ENCODE measurements around the gene ZNF609.

Gene ZNF609

GRCh38 chr15:64542091-64542490 is 81.7 kb downstream of the ZNF609 start:
- H3K4me3 ChIP-seq (ENCODE audit: low read depth, low read length): no peak overlapping the region
- H3K36me3 ChIP-seq (ENCODE audit: insufficient read depth, low read length): no peaks in the 10 kb centered on the region
- no peak overlapping the region for H3K27ac ChIP-seq (ENCODE audit: low read depth, low read length)

DNA sequence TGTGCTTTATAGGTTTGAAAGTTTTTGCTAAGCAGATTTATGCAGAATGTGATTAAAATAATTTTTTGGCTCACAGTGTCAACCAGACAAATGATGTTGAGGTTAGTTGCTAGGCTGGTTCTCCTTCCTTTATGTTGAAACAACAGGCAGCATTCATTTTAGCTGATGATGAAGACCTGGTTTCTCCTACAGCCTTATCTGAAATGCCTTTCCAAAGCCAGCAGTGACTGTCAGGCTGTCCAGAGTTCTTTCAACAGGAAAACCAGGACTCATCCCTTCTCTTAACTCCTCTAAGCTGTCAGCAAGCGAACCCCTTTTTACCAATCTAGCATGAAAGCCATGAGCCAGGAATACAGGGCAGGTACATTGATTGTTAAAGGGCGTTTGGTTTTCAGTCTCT is 84.1 kb downstream of the ZNF609 start:
- Histone ChIP-seq H3K27ac (ENCODE audit: low read depth, low read length) (no peak overlapping the region), H3K4me3 (ENCODE audit: low read depth, low read length) (no peak overlapping the region), H2AFZ (ENCODE audit: low read length, unreplicated experiment) (no peak overlapping the region), H3K27me3 (ENCODE audit: insufficient read depth, low read length) (no peaks in the 10 kb centered on the region), H3K79me2 (ENCODE audit: control insufficient read depth, insufficient read depth, low read length, unreplicated experiment) (peaks cover 49% of the 10 kb centered on the region), H3K36me3 (ENCODE audit: insufficient read depth, low read length) (peaks cover under 1% of the 10 kb centered on the region; the same call in 1 of the 2 replicates), H3K4me1 (ENCODE audit: control insufficient read depth, insufficient read depth, low read length, unreplicated experiment) (no peaks in the 10 kb centered on the region)

More at GRCh38 chr15:64542091-64542490, 81.7 kb downstream of the ZNF609 start:
- Histone ChIP-seq H3K27me3 (ENCODE audit: insufficient read depth, low read length) (no peaks in the 10 kb centered on the region), H3K4me1 (ENCODE audit: control insufficient read depth, insufficient read depth, low read length, unreplicated experiment) (no peaks in the 10 kb centered on the region), H2AFZ (ENCODE audit: low read length, unreplicated experiment) (no peak overlapping the region), H3K79me2 (ENCODE audit: control insufficient read depth, insufficient read depth, low read length, unreplicated experiment) (peaks cover 45% of the 10 kb centered on the region)

DNA sequence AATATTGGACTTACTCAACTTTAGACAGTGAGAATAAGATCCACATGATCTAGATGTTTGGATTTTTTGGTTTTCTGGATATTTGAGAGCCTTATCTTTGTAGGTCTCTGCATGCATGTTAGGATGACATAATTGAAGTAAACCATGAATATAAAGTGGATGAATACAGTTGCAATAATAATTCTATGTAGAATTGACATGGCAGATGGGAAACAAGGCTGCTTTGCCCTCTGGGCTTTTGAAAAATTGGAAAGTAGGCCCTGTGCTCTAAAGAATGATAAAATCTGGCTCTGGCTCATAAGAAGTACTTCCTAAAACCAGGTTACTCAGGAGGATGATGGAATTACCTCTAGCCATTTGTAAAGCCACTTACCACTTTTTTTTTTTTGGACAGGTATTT is 86.9 kb downstream of the ZNF609 start:
- Histone ChIP-seq H3K27me3 (ENCODE audit: insufficient read depth, low read length) (no peaks in the 10 kb centered on the region), H3K36me3 (ENCODE audit: insufficient read depth, low read length) (peaks cover 7% of the 10 kb centered on the region; the same call in 1 of the 2 replicates), H2AFZ (ENCODE audit: low read length, unreplicated experiment) (no peak overlapping the region), H3K4me1 (ENCODE audit: control insufficient read depth, insufficient read depth, low read length, unreplicated experiment) (no peaks in the 10 kb centered on the region), H3K27ac (ENCODE audit: low read depth, low read length) (no peak overlapping the region), H3K79me2 (ENCODE audit: control insufficient read depth, insufficient read depth, low read length, unreplicated experiment) (peaks cover 46% of the 10 kb centered on the region), H3K4me3 (ENCODE audit: low read depth, low read length) (no peak overlapping the region)

DNA sequence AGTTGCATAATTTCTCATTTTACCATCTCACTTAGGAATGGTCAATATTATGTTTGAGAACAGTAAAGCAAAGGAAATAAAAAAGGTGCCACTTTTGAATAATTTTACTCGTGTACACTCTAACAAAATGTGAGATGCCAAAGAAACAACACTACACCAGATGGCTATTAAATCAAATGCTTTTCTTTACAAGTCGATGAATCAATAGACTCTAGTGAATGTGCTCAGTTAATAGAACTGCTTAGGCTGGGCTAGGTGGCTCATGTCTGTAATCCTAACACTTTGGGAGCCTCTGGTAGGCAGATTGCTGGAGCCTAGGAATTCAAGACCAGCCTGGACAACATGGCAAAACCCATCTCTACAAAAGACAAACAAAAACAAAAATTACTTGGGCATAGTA is 87.9 kb downstream of the ZNF609 start:
- no peak overlapping the region for H3K27ac ChIP-seq (ENCODE audit: low read depth, low read length)
- H3K36me3 ChIP-seq (ENCODE audit: insufficient read depth, low read length): peaks cover 7% of the 10 kb centered on the region; the same call in 1 of the 2 replicates
- H3K4me3 ChIP-seq (ENCODE audit: low read depth, low read length): no peak overlapping the region
- peaks cover 48% of the 10 kb centered on the region for H3K79me2 ChIP-seq (ENCODE audit: control insufficient read depth, insufficient read depth, low read length, unreplicated experiment)
- H3K4me1 ChIP-seq (ENCODE audit: control insufficient read depth, insufficient read depth, low read length, unreplicated experiment): no peaks in the 10 kb centered on the region
- no peak overlapping the region for H2AFZ ChIP-seq (ENCODE audit: low read length, unreplicated experiment)
- H3K27me3 ChIP-seq (ENCODE audit: insufficient read depth, low read length): no peaks in the 10 kb centered on the region

DNA sequence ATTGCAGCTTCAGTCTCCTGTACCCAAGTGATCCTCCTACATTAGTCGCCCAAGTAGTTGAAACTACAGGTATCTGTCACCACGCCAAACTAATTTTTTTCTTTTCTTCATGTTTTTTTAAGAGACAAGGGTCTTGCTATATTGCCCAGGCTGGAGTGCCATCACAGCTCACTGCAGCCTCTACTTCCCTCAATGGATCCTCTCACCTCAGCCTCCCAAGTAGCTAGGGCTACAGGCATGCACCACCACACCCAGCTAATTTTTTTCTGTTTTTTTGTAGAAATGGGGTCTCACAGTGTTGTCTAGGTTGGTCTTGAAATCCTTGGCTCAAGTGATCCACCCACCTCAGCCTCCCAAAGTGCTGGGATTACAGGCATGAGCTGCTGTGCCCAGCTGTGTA is 89.5 kb downstream of the ZNF609 start:
- Histone ChIP-seq H3K27ac (ENCODE audit: low read depth, low read length) (no peak overlapping the region), H3K4me1 (ENCODE audit: control insufficient read depth, insufficient read depth, low read length, unreplicated experiment) (no peaks in the 10 kb centered on the region), H3K79me2 (ENCODE audit: control insufficient read depth, insufficient read depth, low read length, unreplicated experiment) (peaks cover 43% of the 10 kb centered on the region), H3K4me3 (ENCODE audit: low read depth, low read length) (no peak overlapping the region), H3K27me3 (ENCODE audit: insufficient read depth, low read length) (no peaks in the 10 kb centered on the region), H3K36me3 (ENCODE audit: insufficient read depth, low read length) (peaks cover 7% of the 10 kb centered on the region; the same call in 1 of the 2 replicates), H2AFZ (ENCODE audit: low read length, unreplicated experiment) (no peak overlapping the region)

DNA sequence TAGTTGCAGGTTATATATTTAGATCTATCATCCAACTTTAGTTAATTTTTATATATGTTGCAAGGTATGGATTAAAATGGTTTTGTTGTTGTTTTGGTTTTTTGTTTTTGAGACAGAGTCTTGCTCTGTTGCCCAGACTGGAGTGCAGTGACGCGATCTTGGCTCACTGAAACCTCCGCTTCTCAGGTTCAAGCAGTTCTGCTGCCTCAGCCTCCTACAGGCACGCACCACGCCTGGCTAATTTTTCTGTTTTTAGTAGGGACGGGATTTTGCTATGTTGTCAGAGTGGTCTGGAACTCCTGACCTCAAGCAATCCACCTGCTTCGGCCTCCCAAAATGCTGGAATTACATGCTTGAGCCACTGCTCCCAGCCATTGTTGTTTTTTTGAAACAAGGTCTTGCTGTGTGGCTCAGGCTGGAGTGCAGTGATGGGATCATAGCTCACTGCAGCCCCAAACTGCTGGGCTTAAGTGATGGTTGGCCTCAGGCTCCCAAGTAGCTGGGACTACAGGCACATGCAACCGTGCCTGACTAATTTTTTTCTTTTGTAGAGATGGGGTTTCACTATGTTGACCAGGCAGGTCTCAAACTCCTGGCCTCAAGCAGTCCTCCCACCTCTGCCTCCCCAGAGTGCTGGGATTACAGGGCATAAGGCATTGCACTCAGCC is 92.0 kb downstream of the ZNF609 start:
- Histone ChIP-seq H3K27ac (ENCODE audit: low read depth, low read length) (no peak overlapping the region), H3K27me3 (ENCODE audit: insufficient read depth, low read length) (no peaks in the 10 kb centered on the region), H3K36me3 (ENCODE audit: insufficient read depth, low read length) (peaks cover 7% of the 10 kb centered on the region; the same call in 1 of the 2 replicates), H3K4me3 (ENCODE audit: low read depth, low read length) (no peak overlapping the region), H3K4me1 (ENCODE audit: control insufficient read depth, insufficient read depth, low read length, unreplicated experiment) (no peaks in the 10 kb centered on the region), H3K79me2 (ENCODE audit: control insufficient read depth, insufficient read depth, low read length, unreplicated experiment) (peaks cover 34% of the 10 kb centered on the region), H2AFZ (ENCODE audit: low read length, unreplicated experiment) (no peak overlapping the region)

- Histone ChIP-seq H3K27me3 (ENCODE audit: insufficient read depth, low read length) (no peaks in the 10 kb centered on the region), H3K4me1 (ENCODE audit: control insufficient read depth, insufficient read depth, low read length, unreplicated experiment) (peaks cover 4% of the 10 kb centered on the region), H3K4me3 (ENCODE audit: low read depth, low read length) (no peak overlapping the region), H3K36me3 (ENCODE audit: insufficient read depth, low read length) (no peaks in the 10 kb centered on the region), H2AFZ (ENCODE audit: low read length, unreplicated experiment) (no peak overlapping the region), H3K79me2 (ENCODE audit: control insufficient read depth, insufficient read depth, low read length, unreplicated experiment) (peaks cover 40% of the 10 kb centered on the region), H3K27ac (ENCODE audit: low read depth, low read length) (no peak overlapping the region)
Observed at GRCh38 chr15:64558460-64559179, 98.2 kb downstream of the ZNF609 start.

GRCh38 chr15:64559243-64559642 is 98.9 kb downstream of the ZNF609 start:
- H2AFZ ChIP-seq (ENCODE audit: low read length, unreplicated experiment): no peak overlapping the region
- H3K4me3 ChIP-seq (ENCODE audit: low read depth, low read length): no peak overlapping the region
- peaks cover 41% of the 10 kb centered on the region for H3K79me2 ChIP-seq (ENCODE audit: control insufficient read depth, insufficient read depth, low read length, unreplicated experiment)
- no peaks in the 10 kb centered on the region for H3K27me3 ChIP-seq (ENCODE audit: insufficient read depth, low read length)
- no peak overlapping the region for H3K27ac ChIP-seq (ENCODE audit: low read depth, low read length)
- no peaks in the 10 kb centered on the region for H3K36me3 ChIP-seq (ENCODE audit: insufficient read depth, low read length)
- peaks cover 4% of the 10 kb centered on the region for H3K4me1 ChIP-seq (ENCODE audit: control insufficient read depth, insufficient read depth, low read length, unreplicated experiment)

DNA sequence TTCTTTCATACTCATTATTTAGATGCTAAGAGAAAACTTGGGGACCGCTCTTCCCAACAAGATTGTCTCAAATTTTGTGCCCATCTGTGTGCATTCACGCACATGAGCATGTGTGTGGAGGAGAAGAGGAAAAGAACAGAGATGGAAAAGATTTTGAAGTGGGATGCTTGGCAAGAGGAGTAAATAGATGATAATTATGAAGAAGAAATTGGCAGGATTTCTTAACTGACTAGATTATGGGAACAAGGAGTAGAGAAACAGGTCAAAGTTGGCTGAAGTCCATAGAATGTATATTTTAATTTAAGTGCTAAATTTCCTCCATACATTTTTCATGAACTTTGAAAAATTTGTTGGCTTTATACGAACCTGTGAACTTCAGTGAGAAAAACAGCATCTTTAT is 100.1 kb downstream of the ZNF609 start:
- Histone ChIP-seq H3K4me3 (ENCODE audit: low read depth, low read length) (no peak overlapping the region), H3K79me2 (ENCODE audit: control insufficient read depth, insufficient read depth, low read length, unreplicated experiment) (peaks cover 44% of the 10 kb centered on the region), H3K36me3 (ENCODE audit: insufficient read depth, low read length) (no peaks in the 10 kb centered on the region), H3K4me1 (ENCODE audit: control insufficient read depth, insufficient read depth, low read length, unreplicated experiment) (peaks cover 4% of the 10 kb centered on the region), H3K27me3 (ENCODE audit: insufficient read depth, low read length) (no peaks in the 10 kb centered on the region), H3K27ac (ENCODE audit: low read depth, low read length) (no peak overlapping the region), H2AFZ (ENCODE audit: low read length, unreplicated experiment) (no peak overlapping the region)

- H3K27me3 ChIP-seq (ENCODE audit: insufficient read depth, low read length): no peaks in the 10 kb centered on the region
- no peak overlapping the region for H2AFZ ChIP-seq (ENCODE audit: low read length, unreplicated experiment)
- H3K36me3 ChIP-seq (ENCODE audit: insufficient read depth, low read length): no peaks in the 10 kb centered on the region
- no peak overlapping the region for H3K4me3 ChIP-seq (ENCODE audit: low read depth, low read length)
- H3K27ac ChIP-seq (ENCODE audit: low read depth, low read length): no peak overlapping the region
- H3K79me2 ChIP-seq (ENCODE audit: control insufficient read depth, insufficient read depth, low read length, unreplicated experiment): peaks cover 45% of the 10 kb centered on the region
- H3K4me1 ChIP-seq (ENCODE audit: control insufficient read depth, insufficient read depth, low read length, unreplicated experiment): peaks cover 4% of the 10 kb centered on the region
Observed at GRCh38 chr15:64560998-64561397, 100.6 kb downstream of the ZNF609 start.

Data from ACC112 (cell line).